ENCODE data around the gene FAM170B. TPM values are rescaled to one million over a fixed set of nuclear protein-coding genes. Genes with fewer than 3 reads are reported as not detected.

Gene FAM170B
- total RNA-seq, 1 experiment from 2014 or later, result not detected

- no TSS peak for BruUV-seq (replicated peaks)
- ChIA-PET CTCF (no interaction called here), POLR2A (no interaction called here)
- intact Hi-C loops (cut with micrococcal nuclease; ENCODE audit: unreplicated experiment) (no loop called here), in situ Hi-C loops (cut with HindIII; ENCODE audit: low pct_unique_long_range_greater_than_20kb, low sequenced_read_pairs) (no loop called here)
- no peak for DNase-seq (ENCODE audit: low read depth, low spot score)
- peaks cover 7% of the 10 kb centered on the region; the same call in 1 of the 2 replicates for H3K27me3 ChIP-seq (ENCODE audit: control insufficient read depth, insufficient read depth, low read length)
- H3K27ac ChIP-seq (ENCODE audit: low read length), result no peak overlapping the region
- H3K9me3 ChIP-seq (ENCODE audit: control insufficient read depth, insufficient read depth, low read depth, low read length), result no peaks in the 10 kb centered on the region
- no peaks in the 10 kb centered on the region for H3K36me3 ChIP-seq (ENCODE audit: control insufficient read depth, insufficient read depth, low read length)
- no peak for ATAC-seq
- TF ChIP-seq POLR2AphosphoS5 (IDR thresholded peaks at IDR 0.05; ENCODE audit: low read depth, low read length) (no peak), REST (IDR thresholded peaks at IDR 0.05; ENCODE audit: insufficient read depth in 1 of 2, low read depth in 2 of 2, low read length in 1 of 2) (no peak), CTCF (IDR thresholded peaks at IDR 0.05) (no peak), TCF7L2 (IDR thresholded peaks at IDR 0.05; ENCODE audit: low read depth, low read length) (no peak), SIN3A (IDR thresholded peaks at IDR 0.05; ENCODE audit: borderline replicate concordance, insufficient read depth, low read depth, low read length) (no peak)
- no peaks in the 10 kb centered on the region for H3K4me1 ChIP-seq (ENCODE audit: control insufficient read depth, insufficient read depth, low read length)
- no peak overlapping the region for H3K4me3 ChIP-seq (ENCODE audit: low read depth in 2 of 2, low read length in 2 of 2)
These were observed 42.8 kb upstream of the FAM170B start for GRCh38 chr10:49176310-49177268.

GRCh38 chr10:49175587-49176309 is 41.9 kb upstream of the FAM170B start:
- CTCF ChIA-PET, result no interaction called here
- in situ Hi-C loops (cut with HindIII; ENCODE audit: low pct_unique_long_range_greater_than_20kb, low sequenced_read_pairs), result no loop called here
- POLR2A ChIA-PET, result no interaction called here

More at GRCh38 chr10:49175587-49176309, 41.9 kb upstream of the FAM170B start:
- H3K4me3 ChIP-seq (ENCODE audit: low read depth in 2 of 2, low read length in 2 of 2), result no peak overlapping the region
- no TSS peak for BruUV-seq (replicated peaks)
- H3K4me1 ChIP-seq (ENCODE audit: control insufficient read depth, insufficient read depth, low read length), result no peaks in the 10 kb centered on the region
- H3K27ac ChIP-seq (ENCODE audit: low read length), result no peak overlapping the region
- ATAC-seq, result no peak
- TF ChIP-seq REST (IDR thresholded peaks at IDR 0.05; ENCODE audit: insufficient read depth in 1 of 2, low read depth in 2 of 2, low read length in 1 of 2), result no peak
- no peak for TF ChIP-seq CTCF (IDR thresholded peaks at IDR 0.05)
- no peak for TF ChIP-seq TCF7L2 (IDR thresholded peaks at IDR 0.05; ENCODE audit: low read depth, low read length)
- TF ChIP-seq POLR2AphosphoS5 (IDR thresholded peaks at IDR 0.05; ENCODE audit: low read depth, low read length), result no peak
- TF ChIP-seq SIN3A (IDR thresholded peaks at IDR 0.05; ENCODE audit: borderline replicate concordance, insufficient read depth, low read depth, low read length), result no peak
- intact Hi-C loops (cut with micrococcal nuclease; ENCODE audit: unreplicated experiment), result no loop called here
- 0 out of 2 replicates have a peak, but pooled peaks cover under 1% of the 10 kb centered on the region for H3K27me3 ChIP-seq (ENCODE audit: control insufficient read depth, insufficient read depth, low read length)
- no peaks in the 10 kb centered on the region for H3K9me3 ChIP-seq (ENCODE audit: control insufficient read depth, insufficient read depth, low read depth, low read length)
- DNase-seq (ENCODE audit: low read depth, low spot score), result no peak
- no peaks in the 10 kb centered on the region for H3K36me3 ChIP-seq (ENCODE audit: control insufficient read depth, insufficient read depth, low read length)
